ENCODE measurements around the gene ALDH7A1.

ALDH7A1 gene

DNA sequence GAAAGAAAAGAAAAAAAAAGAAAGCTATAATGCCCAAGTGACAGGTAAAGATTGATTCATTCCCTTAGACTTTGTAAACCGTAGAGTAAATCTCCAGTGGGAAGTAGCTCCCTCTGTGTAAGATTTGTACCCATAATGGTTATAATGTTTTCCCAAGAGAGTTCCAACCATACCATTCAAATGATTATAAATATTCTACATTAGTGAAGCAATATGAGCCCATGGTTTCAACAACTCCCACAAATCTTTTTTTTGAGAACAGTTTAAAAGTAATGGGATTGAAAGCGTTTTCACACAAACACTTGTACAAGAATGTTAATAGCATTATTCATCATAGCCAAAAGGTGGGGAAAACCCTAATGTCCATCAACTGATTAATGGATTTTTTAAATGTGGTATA, 113.8 kb downstream of the ALDH7A1 start:
- Mint-ChIP-seq H3K9me3 (peaks cover 6% of the 10 kb centered on the region), H3K27me3 (ENCODE audit: low read depth, poor library complexity) (peaks cover 7% of the 10 kb centered on the region), H3K4me3 (no peak overlapping the region), H3K4me1 (peaks cover 43% of the 10 kb centered on the region), H3K36me3 (ENCODE audit: low read depth) (peaks cover 49% of the 10 kb centered on the region), H3K27ac (no peak overlapping the region)
- TF ChIP-seq, protein P1, sequence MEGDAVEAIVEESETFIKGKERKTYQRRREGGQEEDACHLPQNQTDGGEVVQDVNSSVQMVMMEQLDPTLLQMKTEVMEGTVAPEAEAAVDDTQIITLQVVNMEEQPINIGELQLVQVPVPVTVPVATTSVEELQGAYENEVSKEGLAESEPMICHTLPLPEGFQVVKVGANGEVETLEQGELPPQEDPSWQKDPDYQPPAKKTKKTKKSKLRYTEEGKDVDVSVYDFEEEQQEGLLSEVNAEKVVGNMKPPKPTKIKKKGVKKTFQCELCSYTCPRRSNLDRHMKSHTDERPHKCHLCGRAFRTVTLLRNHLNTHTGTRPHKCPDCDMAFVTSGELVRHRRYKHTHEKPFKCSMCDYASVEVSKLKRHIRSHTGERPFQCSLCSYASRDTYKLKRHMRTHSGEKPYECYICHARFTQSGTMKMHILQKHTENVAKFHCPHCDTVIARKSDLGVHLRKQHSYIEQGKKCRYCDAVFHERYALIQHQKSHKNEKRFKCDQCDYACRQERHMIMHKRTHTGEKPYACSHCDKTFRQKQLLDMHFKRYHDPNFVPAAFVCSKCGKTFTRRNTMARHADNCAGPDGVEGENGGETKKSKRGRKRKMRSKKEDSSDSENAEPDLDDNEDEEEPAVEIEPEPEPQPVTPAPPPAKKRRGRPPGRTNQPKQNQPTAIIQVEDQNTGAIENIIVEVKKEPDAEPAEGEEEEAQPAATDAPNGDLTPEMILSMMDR (IDR thresholded peaks at IDR 0.05) = no peak
- DNase-seq = no peak
